OCI-LY1 (cell line): Measurements from ENCODE around the gene ARMC9.

ENCODE experiments used
- H2AFZ ChIP-seq: fragments of 200-600 bp; sonication (generic), shearing (Covaris generic); 2 replicates; pipeline ENCODE4 v1.6.0; 2014; ENCODE audit warnings: antibody characterized with exemption, mild to moderate bottlenecking, low read length
- H3F3A ChIP-seq: fragments of 200-600 bp; sonication (generic), shearing (Covaris generic); 2 replicates; pipeline ENCODE4 v1.6.0; 2014; ENCODE audit warnings: mild to moderate bottlenecking, antibody characterized with exemption, low read length, moderate library complexity; ENCODE audit not compliant: insufficient read depth
- H3K27ac ChIP-seq: fragments of 200-600 bp; sonication (generic); 2 replicates; pipeline ENCODE4 v1.5.1; 2014; ENCODE audit warnings: low read length, mixed run types, mild to moderate bottlenecking, low read depth; ENCODE audit not compliant: poor library complexity, severe bottlenecking
- H3K27me3 ChIP-seq: fragments of 200-600 bp; sonication (generic); 2 replicates; pipeline ENCODE4 v1.6.0; 2014; ENCODE audit warnings: antibody characterized with exemption, mild to moderate bottlenecking, low read length, moderate library complexity; ENCODE audit not compliant: insufficient read depth
- H3K36me3 ChIP-seq: fragments of 200-600 bp; sonication (generic); 2 replicates; pipeline ENCODE4 v1.6.1; 2014; ENCODE audit warnings: mild to moderate bottlenecking, antibody characterized with exemption, low read length, moderate library complexity, mixed read lengths; ENCODE audit not compliant: insufficient read depth
- H3K4me1 ChIP-seq: fragments of 200-600 bp; sonication (generic); 2 replicates; pipeline ENCODE4 v1.5.1; 2014; ENCODE audit warnings: mild to moderate bottlenecking, low read length, moderate library complexity; ENCODE audit not compliant: insufficient read depth, severe bottlenecking
- H3K4me2 ChIP-seq: fragments of 200-600 bp; sonication (generic), shearing (Covaris generic); 2 replicates; pipeline ENCODE4 v1.6.1; 2014; ENCODE audit warnings: low read length
- H3K4me3 ChIP-seq: fragments of 200-600 bp; sonication (generic); 2 replicates; pipeline ENCODE4 v1.5.1; 2014; ENCODE audit warnings: low read length, low read depth, mild to moderate bottlenecking, mixed read lengths; ENCODE audit not compliant: poor library complexity, severe bottlenecking
- H3K79me2 ChIP-seq: fragments of 200-600 bp; shearing (Covaris generic); 2 replicates; pipeline ENCODE4 v1.6.1; 2016; ENCODE audit warnings: mixed run types, low read length, mixed read lengths; ENCODE audit not compliant: insufficient read depth
- H3K9ac ChIP-seq: fragments of 200-600 bp; sonication (generic), shearing (Covaris generic); 2 replicates; pipeline ENCODE4 v1.6.1; 2014; ENCODE audit warnings: mild to moderate bottlenecking, low read length, mixed read lengths
- H3K9me2 ChIP-seq: fragments of 200-600 bp; sonication (generic), shearing (Covaris generic); 2 replicates; pipeline ENCODE4 v1.6.1; 2014; ENCODE audit warnings: low read depth, mild to moderate bottlenecking, low read length, mixed read lengths
- H3K9me3 ChIP-seq: fragments of 200-600 bp; shearing (Covaris generic); 2 replicates; pipeline ENCODE4 v1.6.1; 2014; ENCODE audit warnings: low read length, mixed read lengths
- H4K20me1 ChIP-seq: fragments of 200-600 bp; sonication (generic), shearing (Covaris generic); 2 replicates; pipeline ENCODE4 v1.6.0; 2016; ENCODE audit warnings: mild to moderate bottlenecking, low read length; ENCODE audit not compliant: insufficient read depth
- CTCF ChIP-seq: fragments of 200-600 bp; sonication (generic), shearing (Covaris generic); IDR thresholded peaks from 2 replicates; pipeline ENCODE4 v1.5.1; 2017; ENCODE audit warnings: mild to moderate bottlenecking, antibody characterized with exemption, low read length, moderate library complexity, mixed read lengths
- EZH2 ChIP-seq: fragments of 200-600 bp; sonication (generic), shearing (Covaris generic); IDR thresholded peaks from 2 replicates; pipeline ENCODE4 v1.8.0; 2017; ENCODE audit warnings: borderline replicate concordance, mixed run types, mild to moderate bottlenecking, antibody characterized with exemption, low read length, moderate library complexity, mixed read lengths

Gene ARMC9

DNA sequence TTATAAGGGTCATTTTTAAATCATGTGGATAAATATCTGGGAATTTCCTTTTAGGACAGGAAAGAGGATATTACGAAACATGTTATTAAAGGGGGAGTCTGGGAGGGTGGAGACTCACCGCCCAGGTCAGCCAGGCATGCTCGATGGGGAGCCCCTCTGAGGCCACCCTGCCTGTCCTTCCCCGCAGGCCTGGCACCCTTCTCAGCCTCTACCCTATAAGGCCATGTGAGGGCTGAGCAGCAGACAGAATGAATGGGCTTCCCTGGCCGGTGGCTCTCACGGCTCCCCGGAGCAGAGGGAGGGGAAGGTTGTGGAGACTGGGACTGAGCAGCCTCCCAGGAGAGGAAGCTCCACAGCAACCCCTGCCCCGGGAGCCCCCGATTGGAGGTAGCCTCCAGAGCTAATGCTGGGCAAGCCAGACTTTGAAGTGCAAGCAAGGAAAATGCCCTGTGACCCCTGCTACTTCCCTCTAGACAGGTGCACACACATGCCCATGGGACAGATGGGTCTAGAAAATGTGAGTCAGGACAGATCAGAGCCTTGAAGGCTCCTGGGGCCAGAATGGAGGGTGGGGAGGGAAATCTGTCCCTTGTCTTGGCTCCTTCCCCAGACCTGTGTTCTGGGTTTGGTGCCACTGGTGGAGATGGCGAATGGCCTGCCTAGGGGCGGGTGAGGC is 13.2 kb upstream of the ARMC9 start:
- Histone ChIP-seq H3K9ac (no peak overlapping the region), H3K4me2 (no peak overlapping the region), H4K20me1 (no peaks in the 10 kb centered on the region), H3K4me1 (peaks cover 14% of the 10 kb centered on the region), H3K79me2 (no peaks in the 10 kb centered on the region), H3K4me3 (no peak overlapping the region), H2AFZ (no peak overlapping the region), H3K27me3 (no peaks in the 10 kb centered on the region), H3K27ac (no peak overlapping the region), H3K9me2 (no peaks in the 10 kb centered on the region), H3K9me3 (no peaks in the 10 kb centered on the region), H3K36me3 (no peaks in the 10 kb centered on the region), H3F3A (no peaks in the 10 kb centered on the region)
- TF ChIP-seq EZH2: no peak
- TF ChIP-seq CTCF: no peak

- Histone ChIP-seq H3F3A (no peaks in the 10 kb centered on the region), H3K36me3 (no peaks in the 10 kb centered on the region), H3K79me2 (no peaks in the 10 kb centered on the region), H3K27ac (no peak overlapping the region), H2AFZ (no peak overlapping the region), H3K9me3 (no peaks in the 10 kb centered on the region), H3K4me2 (no peak overlapping the region), H3K9ac (no peak overlapping the region), H3K4me3 (no peak overlapping the region), H4K20me1 (no peaks in the 10 kb centered on the region), H3K9me2 (no peaks in the 10 kb centered on the region), H3K4me1 (peaks cover 11% of the 10 kb centered on the region), H3K27me3 (no peaks in the 10 kb centered on the region)
- no peak for TF ChIP-seq EZH2
- TF ChIP-seq CTCF: no peak
Measured at GRCh38 chr2:231185886-231186285, 12.5 kb upstream of the ARMC9 start.

DNA sequence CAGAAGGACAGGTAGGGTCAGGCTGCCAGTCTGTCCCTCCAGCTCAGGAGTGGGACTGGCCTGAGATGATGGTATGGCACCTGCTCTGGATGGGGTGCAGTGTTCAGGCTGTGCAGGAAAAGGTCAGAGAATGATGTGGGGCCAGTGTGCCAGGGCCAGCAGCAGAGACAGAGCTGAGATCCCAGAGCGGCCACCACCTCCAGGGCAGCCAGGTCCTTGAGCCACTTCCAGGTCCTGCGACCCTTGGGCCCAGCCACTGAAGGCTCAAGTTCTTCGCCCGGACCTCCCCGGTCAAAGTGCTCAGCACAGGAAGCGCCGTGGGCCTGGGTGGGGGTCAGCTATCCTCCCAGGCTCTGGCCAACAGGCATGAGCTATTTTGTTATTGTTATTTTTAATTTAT is 12.1 kb upstream of the ARMC9 start:
- H4K20me1 ChIP-seq: no peaks in the 10 kb centered on the region
- H3K4me2 ChIP-seq: no peak overlapping the region
- H2AFZ ChIP-seq: no peak overlapping the region
- peaks cover 11% of the 10 kb centered on the region for H3K4me1 ChIP-seq
- TF ChIP-seq EZH2 (no peak), CTCF (no peak)
- no peak overlapping the region for H3K9ac ChIP-seq
- H3F3A ChIP-seq: no peaks in the 10 kb centered on the region
- H3K27me3 ChIP-seq: no peaks in the 10 kb centered on the region
- no peaks in the 10 kb centered on the region for H3K79me2 ChIP-seq
- H3K36me3 ChIP-seq: no peaks in the 10 kb centered on the region
- H3K9me2 ChIP-seq: no peaks in the 10 kb centered on the region
- H3K9me3 ChIP-seq: no peaks in the 10 kb centered on the region
- no peak overlapping the region for H3K27ac ChIP-seq
- H3K4me3 ChIP-seq: no peak overlapping the region
